Measurements from ENCODE around the gene B3GNT5.

- TF ChIP-seq REST (IDR thresholded peaks at IDR 0.05; ENCODE audit: insufficient read depth in 1 of 2, low read depth in 2 of 2, low read length in 1 of 2) (no peak), CTCF (IDR thresholded peaks at IDR 0.05) (no peak), POLR2AphosphoS5 (IDR thresholded peaks at IDR 0.05; ENCODE audit: low read depth, low read length) (no peak), SIN3A (IDR thresholded peaks at IDR 0.05; ENCODE audit: borderline replicate concordance, insufficient read depth, low read depth, low read length) (no peak), TCF7L2 (IDR thresholded peaks at IDR 0.05; ENCODE audit: low read depth, low read length) (no peak)
These were observed 3.9 kb upstream of the B3GNT5 start for GRCh38 chr3:183249006-183249718.

All from Panc1 (cell line).